Iris pigment epithelial cell (primary cell): Measurements from ENCODE around the gene PDGFB.

Source experiments
- DNase-seq: peaks from one replicate; pipeline ENCODE4 v3.0.0-alpha.2; 2011; ENCODE audit warnings: low read depth

PDGFB gene

GRCh38 chr22:39276440-39277141, 31.8 kb upstream of the PDGFB start:
- DNase-seq: no peak

DNA sequence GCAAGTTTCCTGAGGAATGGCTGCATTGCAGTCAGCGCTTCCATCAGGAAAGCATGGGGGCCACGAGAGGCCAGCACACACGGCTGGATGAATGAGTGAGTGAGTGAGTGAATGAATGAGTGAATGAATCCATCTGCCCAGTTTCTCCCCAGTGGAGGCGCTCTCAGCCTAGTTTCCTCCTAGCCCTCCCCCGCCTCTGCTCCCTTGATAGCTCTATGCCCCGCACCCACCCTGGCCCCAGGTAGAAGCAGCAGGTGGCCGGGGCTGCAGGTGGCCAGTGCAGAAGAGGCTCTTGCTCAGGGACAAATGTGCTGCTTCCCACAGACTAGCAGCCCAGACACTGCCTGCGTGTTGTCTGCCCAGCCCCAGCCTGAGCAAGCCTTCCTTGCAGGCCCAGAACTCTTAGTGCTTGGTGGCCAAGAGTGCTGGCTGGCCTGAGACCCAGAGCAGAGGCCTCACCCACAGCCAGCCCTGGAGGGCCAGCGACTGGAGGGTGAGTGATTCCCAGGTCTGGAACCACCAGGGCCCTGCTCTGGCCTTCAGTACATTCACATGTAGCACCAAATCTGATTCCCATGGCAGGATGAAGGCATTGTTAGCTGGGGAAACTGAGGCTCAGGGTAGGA, 31.1 kb upstream of the PDGFB start:
- no peak for DNase-seq

DNA sequence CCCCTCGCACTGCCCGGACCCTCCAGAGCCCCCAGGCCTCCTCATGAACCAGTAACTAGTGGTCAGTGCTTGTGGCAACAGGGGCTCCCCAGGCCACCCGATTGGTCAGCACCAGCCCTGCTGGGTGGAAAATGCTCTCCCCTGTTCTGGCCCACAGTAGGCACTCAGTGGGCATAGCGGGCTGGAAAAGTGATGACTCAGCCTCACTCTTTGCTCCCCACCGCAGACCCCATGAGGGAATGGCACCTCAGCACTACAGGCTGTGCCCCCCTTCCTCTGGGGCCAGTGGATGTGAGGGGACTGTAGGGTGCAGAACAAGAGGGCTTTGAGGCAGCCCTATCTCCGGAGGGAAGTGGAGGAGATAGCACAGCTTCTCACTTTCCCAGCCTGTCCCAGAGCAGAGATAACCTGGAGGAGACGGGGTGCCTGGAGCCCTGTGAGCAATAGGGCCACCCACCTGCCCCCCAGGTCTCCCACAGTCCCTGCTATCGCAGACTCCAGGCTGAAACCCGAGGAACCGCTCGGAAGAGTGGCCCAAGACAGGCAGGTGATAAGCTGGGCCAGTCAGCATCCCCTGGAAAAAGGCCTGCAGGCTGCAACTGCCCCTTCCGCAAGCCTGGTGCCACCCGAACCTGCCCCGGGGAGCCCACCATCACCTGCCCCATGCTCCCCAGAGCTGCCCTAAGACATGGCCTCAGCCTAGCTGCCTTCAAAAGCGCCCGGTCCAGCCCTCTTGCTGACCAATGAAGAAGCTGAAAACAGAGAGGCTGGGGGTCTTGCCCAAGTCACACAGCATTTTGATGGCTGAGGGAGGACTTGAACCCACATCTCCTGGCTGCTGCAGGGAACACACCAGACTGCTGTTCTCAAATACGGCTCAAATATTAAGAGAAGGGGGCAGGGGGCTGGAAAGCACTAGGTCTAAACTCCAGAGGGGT, 29.4 kb upstream of the PDGFB start:
- no peak for DNase-seq

- DNase-seq: no peak
Observed at GRCh38 chr22:39270792-39271191, 26.0 kb upstream of the PDGFB start.

DNA sequence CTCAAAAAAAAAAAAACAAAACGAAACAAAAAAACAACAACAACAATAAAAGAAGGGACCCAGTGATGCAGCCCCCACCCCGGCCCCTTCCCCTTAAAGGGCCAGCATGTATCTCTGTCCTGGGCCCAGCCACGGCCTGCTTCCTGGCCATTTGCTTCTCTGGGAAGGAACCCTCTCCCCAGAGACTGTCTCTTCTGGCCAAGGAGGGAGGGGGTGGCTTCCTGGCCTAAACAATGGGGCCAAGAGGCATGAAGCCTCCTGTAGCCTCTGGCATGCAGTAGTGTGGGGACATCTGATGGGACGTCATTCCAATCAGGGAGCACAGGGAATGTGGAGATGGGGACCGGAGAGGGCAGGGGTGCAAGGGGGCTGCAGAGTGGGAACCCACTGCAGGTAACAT, 25.5 kb upstream of the PDGFB start:
- no peak for DNase-seq

- no peak for DNase-seq
Observed at GRCh38 chr22:39269095-39269790, 24.5 kb upstream of the PDGFB start.

GRCh38 chr22:39268645-39269044, 23.9 kb upstream of the PDGFB start:
- DNase-seq: no peak

DNA sequence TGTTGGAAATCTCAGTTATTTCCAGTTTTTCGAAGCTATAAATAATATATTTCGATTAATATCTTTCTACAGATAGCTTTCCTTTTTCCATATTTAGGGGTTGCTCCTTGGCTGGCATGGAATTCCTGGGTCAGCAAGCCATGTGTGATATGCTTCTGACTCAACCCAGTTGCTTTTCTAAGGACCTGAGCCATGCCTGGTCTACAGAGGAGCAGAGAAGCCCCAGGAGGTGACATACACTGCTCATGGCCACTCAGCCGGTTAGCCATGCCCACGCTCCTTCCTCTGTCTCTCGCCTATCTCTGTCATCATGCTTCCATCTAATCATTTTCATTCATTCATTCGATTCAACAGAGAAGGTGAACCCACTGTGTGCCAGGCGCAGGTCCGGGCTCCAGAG, 23.2 kb upstream of the PDGFB start:
- no peak for DNase-seq

DNA sequence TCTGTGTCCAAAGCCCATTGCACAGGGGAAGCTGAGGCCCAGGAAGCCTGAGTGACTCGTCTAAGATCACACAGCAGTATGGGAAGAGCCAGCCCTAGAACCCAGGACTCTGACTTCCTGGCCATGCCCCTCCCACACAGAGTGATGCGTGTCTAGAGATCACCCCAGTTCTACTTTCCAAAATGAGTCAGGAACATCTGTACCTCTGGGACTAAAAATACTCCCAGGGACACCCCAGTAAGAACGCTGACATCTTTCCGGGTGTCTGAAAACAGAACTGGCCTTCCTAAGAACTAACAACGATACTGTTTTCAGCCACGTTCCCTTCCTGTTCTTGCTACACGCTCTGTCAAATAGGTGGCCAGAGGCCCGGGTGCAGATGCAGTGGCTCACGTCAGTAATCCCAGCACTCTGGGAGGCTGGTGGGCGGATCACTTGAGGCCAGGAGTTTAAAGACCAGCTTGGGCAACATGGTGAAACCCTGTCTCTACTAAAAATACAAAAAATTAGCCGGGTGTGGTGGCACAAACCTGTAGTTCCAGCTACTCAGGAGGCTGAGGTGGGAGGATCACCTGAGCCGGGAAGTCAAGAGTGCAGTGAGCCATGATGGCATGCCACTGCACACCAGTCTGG, 21.7 kb upstream of the PDGFB start:
- peak; percentile 82 for DNase-seq

DNA sequence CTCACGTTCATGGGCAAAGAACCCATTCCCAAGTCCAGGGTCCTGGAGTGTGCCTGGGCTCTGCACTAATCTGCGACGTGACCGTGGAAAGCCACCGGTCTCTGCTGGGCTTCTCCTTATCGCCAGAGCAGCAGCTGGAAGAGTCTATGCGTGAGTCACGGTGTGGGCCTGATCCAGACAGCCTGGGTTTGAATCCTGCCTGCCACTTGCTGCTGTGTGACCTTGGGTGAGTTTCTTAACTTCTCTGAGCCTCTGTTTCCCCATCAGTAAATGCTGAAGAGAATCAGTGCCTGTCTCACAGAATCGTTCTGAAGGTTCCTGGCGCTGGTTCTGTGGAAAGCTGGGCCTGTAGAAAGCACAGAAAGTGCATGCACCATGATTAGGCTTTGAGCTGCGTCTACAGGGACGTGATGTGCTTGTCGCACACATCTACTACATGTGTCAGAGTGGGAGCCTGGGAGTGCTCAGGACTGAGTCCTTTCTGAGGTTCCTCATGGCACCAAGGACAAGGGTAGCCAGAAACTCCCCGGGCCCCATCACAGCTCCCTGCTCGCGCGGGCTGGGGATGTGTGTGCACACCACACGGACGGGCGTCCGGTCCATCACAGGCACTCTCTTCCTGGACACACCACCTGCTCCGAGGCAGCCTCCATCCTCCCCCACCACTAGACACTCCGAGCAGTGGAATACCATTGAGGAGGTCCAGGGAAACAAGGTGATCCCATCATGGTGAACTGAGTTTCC, 20.5 kb upstream of the PDGFB start:
- DNase-seq: no peak

DNA sequence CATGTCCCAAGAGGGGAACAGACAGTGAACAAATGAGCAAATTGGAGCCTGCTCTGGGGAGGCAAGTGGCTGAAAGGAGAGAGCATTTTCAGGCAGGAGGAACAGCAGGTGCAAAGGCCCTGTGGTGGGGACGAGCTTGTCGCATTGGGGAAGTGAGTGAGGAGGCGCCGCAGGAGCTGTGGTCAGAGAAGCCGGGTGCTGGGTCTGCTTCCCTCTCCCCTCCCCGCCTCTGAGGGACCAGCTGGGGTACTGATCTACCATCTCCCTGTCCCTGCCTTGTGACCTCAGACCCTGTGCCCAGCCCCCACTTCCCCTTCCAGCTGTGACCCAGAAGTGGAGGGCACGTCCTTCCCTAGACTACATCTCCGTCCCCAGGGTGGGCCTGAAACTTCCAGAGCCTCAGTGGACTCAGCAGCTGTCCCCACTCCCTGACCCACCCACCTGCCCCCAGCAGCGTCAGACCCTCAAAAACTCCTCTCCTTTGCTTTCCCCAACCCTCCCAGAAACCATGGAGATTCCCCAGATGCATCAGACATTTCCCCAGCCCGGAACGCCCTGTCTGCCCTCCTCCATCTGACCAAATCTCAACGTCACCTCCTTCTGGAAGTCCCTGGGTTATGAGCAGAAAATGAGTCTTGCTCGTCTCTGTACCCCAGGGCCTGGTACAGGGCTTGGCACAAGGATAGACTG, 19.7 kb upstream of the PDGFB start:
- DNase-seq: no peak

GRCh38 chr22:39263626-39264348, 19.0 kb upstream of the PDGFB start:
- DNase-seq: no peak

- no peak for DNase-seq
Observed at GRCh38 chr22:39259666-39260065, 14.9 kb upstream of the PDGFB start.

DNA sequence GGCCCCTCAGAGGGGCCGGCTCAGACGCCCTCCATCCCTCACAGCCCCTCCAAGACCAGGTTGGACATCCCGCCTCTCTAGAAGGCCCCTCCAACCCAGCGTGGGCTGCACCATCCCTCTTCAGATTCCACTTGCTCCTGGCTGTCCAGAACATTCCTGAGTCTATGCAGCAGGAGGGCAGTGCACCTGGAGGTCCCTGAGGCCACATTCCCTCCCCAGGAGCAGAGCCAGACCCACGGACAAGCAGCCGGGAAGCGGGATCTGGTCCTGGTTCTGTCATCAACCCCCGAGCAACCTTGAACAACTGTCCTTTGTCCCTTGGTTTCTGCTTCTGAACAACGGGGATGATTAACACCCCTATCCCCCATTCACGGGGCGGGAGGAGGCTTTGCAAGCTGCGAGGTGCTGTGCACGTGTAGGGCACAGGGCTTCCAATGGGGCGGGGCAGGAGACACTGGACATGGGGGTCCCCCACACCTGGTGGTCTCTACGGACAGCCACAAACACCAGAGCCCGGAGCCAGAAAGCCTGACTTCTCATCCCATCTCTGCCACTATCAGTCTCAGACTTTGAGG, 13.2 kb upstream of the PDGFB start:
- no peak for DNase-seq

GRCh38 chr22:39256979-39257378, 12.2 kb upstream of the PDGFB start:
- peak; percentile 45 for DNase-seq

DNA sequence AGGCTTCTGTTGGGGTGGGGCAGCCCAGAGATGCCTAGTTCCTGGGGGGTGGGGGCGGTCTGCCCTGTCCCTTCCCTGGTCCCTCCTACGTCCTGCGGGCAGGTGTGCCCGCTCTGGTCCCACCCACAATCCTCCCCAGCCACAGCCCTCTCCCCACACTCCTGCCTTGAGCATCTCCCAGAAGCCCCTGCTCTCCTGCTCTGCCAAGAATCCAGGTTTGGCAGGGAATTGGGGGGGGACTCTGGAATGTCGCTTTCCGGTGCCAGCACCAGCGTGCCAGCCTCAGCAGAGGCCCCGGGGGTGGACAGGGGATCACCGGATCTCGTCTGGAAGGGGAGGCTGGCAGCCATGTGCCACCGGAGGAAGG, 11.4 kb upstream of the PDGFB start:
- DNase-seq: no peak

GRCh38 chr22:39255449-39256185, 10.8 kb upstream of the PDGFB start:
- no peak for DNase-seq

- peak; percentile 77 for DNase-seq
Observed at GRCh38 chr22:39254789-39255298, 10.1 kb upstream of the PDGFB start.

DNA sequence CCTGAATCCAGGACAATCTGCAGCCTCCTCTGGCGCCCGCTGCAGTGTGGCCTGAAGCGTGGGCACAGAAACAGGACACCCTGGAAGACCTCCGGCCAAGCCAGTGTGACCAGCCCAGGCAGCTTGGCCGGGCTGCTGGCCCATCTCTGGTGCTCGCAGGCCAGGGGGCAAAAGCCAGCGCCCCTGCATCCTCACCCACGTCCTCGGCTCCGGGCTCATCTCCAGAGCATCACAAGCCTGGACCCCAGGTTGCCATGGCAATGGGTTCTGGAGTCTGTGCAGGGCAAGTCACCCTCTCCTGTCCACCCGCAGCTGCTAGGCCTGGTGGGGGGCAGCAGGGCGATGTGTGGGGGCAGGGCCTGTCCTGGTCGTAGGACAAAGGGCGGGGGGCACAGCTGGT, 9.3 kb upstream of the PDGFB start:
- no peak for DNase-seq
